ENCODE measurements around the gene LDB2. TPM values are rescaled to one million over a fixed set of nuclear protein-coding genes. Genes with fewer than 3 reads are reported as not detected.

Gene LDB2
- total RNA-seq, 1 donor from 2014 or later: not detected

- H3K4me3 Mint-ChIP-seq (ENCODE audit: low read depth): no peak overlapping the region
- H3K9me3 Mint-ChIP-seq (ENCODE audit: low read depth): peaks cover 10% of the 10 kb centered on the region
- H3K36me3 Mint-ChIP-seq (ENCODE audit: insufficient read depth): peaks cover 1% of the 10 kb centered on the region
- DNase-seq (ENCODE audit: low spot score, unreplicated experiment): no peak
- H3K27ac Mint-ChIP-seq: no peak overlapping the region
- H3K4me1 Mint-ChIP-seq (ENCODE audit: low read depth): peaks cover 1% of the 10 kb centered on the region
- H3K27me3 Mint-ChIP-seq: peaks cover 15% of the 10 kb centered on the region
- no peak for TF ChIP-seq CTCF (IDR thresholded peaks at IDR 0.05; ENCODE audit: unreplicated experiment)
Measured at GRCh38 chr4:16727218-16727617, 171.2 kb downstream of the LDB2 start.

- peaks cover 1% of the 10 kb centered on the region for H3K36me3 Mint-ChIP-seq (ENCODE audit: insufficient read depth)
- TF ChIP-seq CTCF (IDR thresholded peaks at IDR 0.05; ENCODE audit: unreplicated experiment): no peak
- peaks cover 15% of the 10 kb centered on the region for H3K27me3 Mint-ChIP-seq
- no peak overlapping the region for H3K27ac Mint-ChIP-seq
- H3K4me1 Mint-ChIP-seq (ENCODE audit: low read depth): no peaks in the 10 kb centered on the region
- peaks cover 10% of the 10 kb centered on the region for H3K9me3 Mint-ChIP-seq (ENCODE audit: low read depth)
- H3K4me3 Mint-ChIP-seq (ENCODE audit: low read depth): no peak overlapping the region
- DNase-seq (ENCODE audit: low spot score, unreplicated experiment): no peak
Measured at GRCh38 chr4:16726368-16727050, 171.9 kb downstream of the LDB2 start.

- H3K9me3 Mint-ChIP-seq (ENCODE audit: low read depth): peaks cover 10% of the 10 kb centered on the region
- peaks cover 15% of the 10 kb centered on the region for H3K27me3 Mint-ChIP-seq
- peaks cover 1% of the 10 kb centered on the region for H3K36me3 Mint-ChIP-seq (ENCODE audit: insufficient read depth)
- H3K4me1 Mint-ChIP-seq (ENCODE audit: low read depth): no peaks in the 10 kb centered on the region
- H3K4me3 Mint-ChIP-seq (ENCODE audit: low read depth): no peak overlapping the region
- H3K27ac Mint-ChIP-seq: no peak overlapping the region
- no peak for TF ChIP-seq CTCF (IDR thresholded peaks at IDR 0.05; ENCODE audit: unreplicated experiment)
- no peak for DNase-seq (ENCODE audit: low spot score, unreplicated experiment)
Measured at GRCh38 chr4:16725252-16725651, 173.2 kb downstream of the LDB2 start.

GRCh38 chr4:16722416-16722815 lies 176.0 kb downstream of the LDB2 start:
- no peak for TF ChIP-seq CTCF (IDR thresholded peaks at IDR 0.05; ENCODE audit: unreplicated experiment)
- no peak for DNase-seq (ENCODE audit: low spot score, unreplicated experiment)
- Mint-ChIP-seq H3K27ac (no peak overlapping the region), H3K27me3 (peaks cover 4% of the 10 kb centered on the region), H3K9me3 (ENCODE audit: low read depth) (peaks cover 13% of the 10 kb centered on the region), H3K4me1 (ENCODE audit: low read depth) (no peaks in the 10 kb centered on the region), H3K36me3 (ENCODE audit: insufficient read depth) (peaks cover 1% of the 10 kb centered on the region), H3K4me3 (ENCODE audit: low read depth) (no peak overlapping the region)

- H3K9me3 Mint-ChIP-seq (ENCODE audit: low read depth): peaks cover 13% of the 10 kb centered on the region
- peaks cover under 1% of the 10 kb centered on the region for H3K27me3 Mint-ChIP-seq
- peaks cover 1% of the 10 kb centered on the region for H3K36me3 Mint-ChIP-seq (ENCODE audit: insufficient read depth)
- H3K4me3 Mint-ChIP-seq (ENCODE audit: low read depth): no peak overlapping the region
- DNase-seq (ENCODE audit: low spot score, unreplicated experiment): no peak
- no peak overlapping the region for H3K27ac Mint-ChIP-seq
- no peaks in the 10 kb centered on the region for H3K4me1 Mint-ChIP-seq (ENCODE audit: low read depth)
- TF ChIP-seq CTCF (IDR thresholded peaks at IDR 0.05; ENCODE audit: unreplicated experiment): no peak
Measured at GRCh38 chr4:16721613-16722291, 176.7 kb downstream of the LDB2 start.

Measured in progenitor cell of endocrine pancreas (in vitro differentiated cells).